GM13976 (cell line): ENCODE results near the gene BLID.

Experiments
- DNase-seq: peaks from one replicate; pipeline ENCODE4 v3.0.0; 2012; ENCODE audit warnings: low spot score
- CTCF ChIP-seq: IDR thresholded peaks from 2 replicates; pipeline ENCODE4 v1.5.1; 2012; ENCODE audit warnings: borderline replicate concordance, mild to moderate bottlenecking; ENCODE audit not compliant: insufficient read depth; ENCODE audit errors: extremely low read depth, missing control alignments, control extremely low read depth
- in situ Hi-C: fragments of 300-500 bp; cut with MboI; formaldehyde crosslinking; loops from one replicate; pipeline ENCODE4 v1.12.0; 2022; ENCODE audit warnings: low sequenced_read_pairs, mixed read lengths, inconsistent platforms; ENCODE audit not compliant: unreplicated experiment

The BLID gene

DNA sequence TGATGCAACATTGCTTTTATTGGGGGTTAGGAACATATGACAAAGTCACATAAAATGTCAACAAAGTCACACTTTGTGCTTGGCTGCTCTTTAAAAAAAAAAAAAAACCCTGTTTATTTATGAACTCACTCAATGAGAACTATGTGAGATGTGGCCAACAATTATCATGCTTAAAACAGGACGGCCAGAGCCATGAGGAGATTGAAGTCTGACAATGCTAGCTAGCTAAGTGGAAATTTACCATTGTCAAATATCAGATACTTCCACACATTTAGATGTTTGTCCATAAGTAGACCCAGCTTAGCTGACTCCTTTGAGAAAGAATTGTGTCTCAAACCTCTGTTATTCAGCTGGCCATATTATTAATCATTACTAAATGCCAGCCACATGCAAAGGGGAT, 26.9 kb downstream of the BLID start:
- no peak for TF ChIP-seq CTCF
- in situ Hi-C loops, result no loop called here
- no peak for DNase-seq

DNA sequence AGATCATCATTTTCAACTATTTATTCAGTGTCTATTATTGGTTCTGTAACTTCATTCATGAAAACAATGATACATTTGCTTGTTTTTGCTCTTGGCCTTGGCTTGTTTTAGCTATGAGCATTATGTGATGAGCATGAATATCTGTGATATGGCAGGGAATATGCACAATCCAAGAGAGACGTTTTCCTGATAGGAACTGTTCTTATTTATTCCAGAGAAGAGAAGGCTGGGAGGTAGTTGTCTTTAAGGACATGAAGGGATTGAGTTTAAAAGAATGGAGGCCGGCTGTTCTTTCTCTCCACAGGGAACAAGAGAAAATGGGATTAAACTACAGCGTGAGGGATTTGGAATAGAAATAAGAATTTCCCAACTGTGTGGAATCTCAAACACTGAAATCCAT, 30.3 kb downstream of the BLID start:
- TF ChIP-seq CTCF, result no peak
- in situ Hi-C loops, result no loop called here
- no peak for DNase-seq

DNA sequence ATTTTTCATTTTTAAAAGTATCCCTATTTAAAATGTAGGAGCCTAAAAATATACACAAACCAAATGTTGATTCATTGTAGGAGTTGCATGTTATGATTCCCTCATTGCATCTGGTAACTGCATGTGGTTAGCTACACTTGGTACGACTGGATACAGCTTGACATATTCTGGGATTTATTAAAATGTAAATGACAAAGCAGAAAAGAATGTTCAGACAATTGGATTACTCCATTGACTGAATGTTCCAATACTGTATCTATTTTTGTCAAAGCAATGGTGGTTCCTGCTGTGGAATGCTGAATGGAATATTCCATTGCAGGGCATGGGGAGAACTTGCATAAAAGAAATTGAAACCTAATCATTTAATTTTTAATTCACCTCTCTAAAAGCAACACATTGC, 30.8 kb downstream of the BLID start:
- no peak for TF ChIP-seq CTCF
- in situ Hi-C loops, result no loop called here
- no peak for DNase-seq

DNA sequence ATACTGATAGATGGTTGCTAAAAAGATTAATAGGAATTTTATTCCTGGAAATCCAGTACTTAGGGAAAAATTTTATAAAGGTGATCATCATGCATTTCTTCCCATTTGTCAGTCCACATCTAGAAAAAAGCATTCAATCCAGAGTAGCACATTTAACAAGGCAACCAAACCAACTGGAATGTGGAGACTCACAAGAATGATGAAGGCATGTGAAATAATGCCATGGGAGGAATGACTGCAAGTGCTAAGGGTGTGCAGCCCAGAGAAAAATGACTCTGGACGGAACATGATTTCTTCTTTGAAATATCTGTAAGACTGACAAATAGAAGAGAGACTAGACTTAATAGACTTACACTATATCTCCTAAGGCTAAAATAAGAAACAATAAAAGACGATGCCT, 33.8 kb downstream of the BLID start:
- no peak for TF ChIP-seq CTCF
- in situ Hi-C loops, result no loop called here
- DNase-seq, result no peak

GRCh38 chr11:122081073-122081472, 34.9 kb downstream of the BLID start:
- in situ Hi-C loops, result no loop called here
- no peak for TF ChIP-seq CTCF
- DNase-seq, result no peak

DNA sequence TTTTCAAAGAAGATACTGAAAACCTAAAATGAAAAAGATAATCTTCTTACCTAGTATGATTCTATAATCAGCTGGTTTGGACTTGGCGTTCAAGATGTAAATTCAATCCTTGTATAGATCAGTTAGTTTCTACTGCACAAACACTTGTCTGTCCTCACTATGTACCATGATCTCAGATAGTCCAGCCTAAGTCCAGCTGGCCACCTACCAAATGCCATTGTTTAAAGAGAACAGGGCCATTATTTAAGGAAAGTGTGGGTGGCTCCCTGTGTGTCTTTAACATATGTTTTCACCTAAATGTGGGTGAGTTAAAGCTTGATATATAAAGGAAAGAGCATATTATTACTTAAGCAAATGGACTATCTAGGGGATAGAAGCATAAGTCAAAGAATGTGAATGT, 38.6 kb downstream of the BLID start:
- no peak for DNase-seq
- no peak for TF ChIP-seq CTCF
- in situ Hi-C loops, result no loop called here

- no peak for DNase-seq
- in situ Hi-C loops, result no loop called here
- no peak for TF ChIP-seq CTCF
Measured at GRCh38 chr11:122076512-122077120, 39.4 kb downstream of the BLID start.
